Muscle layer of colon (tissue), 2 donors: ENCODE results near the gene HARBI1.

Experiments used
- H3K27ac ChIP-seq: one replicate; pipeline ENCODE4 v1.7.0; 2013; ENCODE audit warnings: low read depth, mild to moderate bottlenecking, low read length, moderate library complexity
- H3K27me3 ChIP-seq, 2 donors: one replicate each; pipeline ENCODE4 v1.7.0; 2013; ENCODE audit warnings: low read length in 2 of 2, mild to moderate bottlenecking in 2 of 2; ENCODE audit not compliant: insufficient read depth in 2 of 2, control insufficient read depth in 1 of 2
- H3K36me3 ChIP-seq: one replicate; pipeline ENCODE4 v1.7.0; 2013; ENCODE audit warnings: mild to moderate bottlenecking, low read length; ENCODE audit not compliant: insufficient read depth
- H3K4me1 ChIP-seq: one replicate; pipeline ENCODE4 v1.7.0; 2013; ENCODE audit warnings: mild to moderate bottlenecking, low read length; ENCODE audit not compliant: insufficient read depth
- H3K4me3 ChIP-seq, 2 donors: one replicate each; pipeline ENCODE4 v1.7.0; 2013; ENCODE audit warnings: low read length in 2 of 2, low read depth in 1 of 2, mild to moderate bottlenecking in 1 of 2, moderate library complexity in 1 of 2
- H3K9ac ChIP-seq: one replicate; pipeline ENCODE4 v1.7.0; 2013; ENCODE audit warnings: low read length
- H3K9me3 ChIP-seq: one replicate; pipeline ENCODE4 v1.7.0; 2013; ENCODE audit warnings: mild to moderate bottlenecking, low read length
- donor health status: abdominal sarcoma.
- donor health status: Adenocarcinoma of cecum.

Gene HARBI1

GRCh38 chr11:46562527-46562926 is 54.5 kb downstream of the HARBI1 start:
- H3K9me3 ChIP-seq, result no peaks in the 10 kb centered on the region
- H3K4me1 ChIP-seq, result peaks cover 10% of the 10 kb centered on the region
- no peak overlapping the region for H3K4me3 ChIP-seq
- H3K27ac ChIP-seq, result no peak overlapping the region
- H3K36me3 ChIP-seq, result no peaks in the 10 kb centered on the region
- no peaks in the 10 kb centered on the region for H3K27me3 ChIP-seq
- H3K9ac ChIP-seq, result no peak overlapping the region

- Histone ChIP-seq H3K36me3 (no peaks in the 10 kb centered on the region), H3K27me3 (no peaks in the 10 kb centered on the region), H3K9ac (peak overlapping the region; percentile 66), H3K4me3 (peak overlapping the region; percentile 14 to 43), H3K27ac (peak overlapping the region; percentile 55), H3K4me1 (peaks cover 13% of the 10 kb centered on the region), H3K9me3 (no peaks in the 10 kb centered on the region)
Observed at GRCh38 chr11:46560300-46560991, 56.6 kb downstream of the HARBI1 start.

- peaks cover 19% of the 10 kb centered on the region for H3K4me1 ChIP-seq
- H3K27me3 ChIP-seq, result no peaks in the 10 kb centered on the region
- no peaks in the 10 kb centered on the region for H3K9me3 ChIP-seq
- peak overlapping the region; percentile 22 for H3K9ac ChIP-seq
- no peaks in the 10 kb centered on the region for H3K36me3 ChIP-seq
- H3K27ac ChIP-seq, result peak overlapping the region; percentile 55
- peak overlapping the region in 1 of 2 donors; percentile 43 for H3K4me3 ChIP-seq
Observed at GRCh38 chr11:46559815-46560214, 57.2 kb downstream of the HARBI1 start.

- no peak overlapping the region for H3K27ac ChIP-seq
- no peaks in the 10 kb centered on the region for H3K9me3 ChIP-seq
- H3K9ac ChIP-seq, result no peak overlapping the region
- H3K4me1 ChIP-seq, result peaks cover 35% of the 10 kb centered on the region
- H3K36me3 ChIP-seq, result no peaks in the 10 kb centered on the region
- H3K4me3 ChIP-seq, result no peak overlapping the region
- H3K27me3 ChIP-seq, result no peaks in the 10 kb centered on the region
Observed at GRCh38 chr11:46557684-46558151, 59.3 kb downstream of the HARBI1 start.

- Histone ChIP-seq H3K4me1 (peaks cover 24% of the 10 kb centered on the region), H3K9ac (no peak overlapping the region), H3K36me3 (no peaks in the 10 kb centered on the region), H3K27me3 (no peaks in the 10 kb centered on the region), H3K9me3 (no peaks in the 10 kb centered on the region), H3K4me3 (no peak overlapping the region), H3K27ac (no peak overlapping the region)
Observed at GRCh38 chr11:46555267-46556054, 61.6 kb downstream of the HARBI1 start.

GRCh38 chr11:46554213-46555147 is 62.5 kb downstream of the HARBI1 start:
- Histone ChIP-seq H3K4me1 (peaks cover 24% of the 10 kb centered on the region), H3K4me3 (no peak overlapping the region), H3K27me3 (no peaks in the 10 kb centered on the region), H3K27ac (no peak overlapping the region), H3K36me3 (no peaks in the 10 kb centered on the region), H3K9me3 (no peaks in the 10 kb centered on the region), H3K9ac (no peak overlapping the region)

GRCh38 chr11:46553814-46554212 is 63.2 kb downstream of the HARBI1 start:
- Histone ChIP-seq H3K27me3 (no peaks in the 10 kb centered on the region), H3K9me3 (no peaks in the 10 kb centered on the region), H3K36me3 (no peaks in the 10 kb centered on the region), H3K9ac (no peak overlapping the region), H3K27ac (no peak overlapping the region), H3K4me3 (no peak overlapping the region), H3K4me1 (peaks cover 24% of the 10 kb centered on the region)
